Measurements from ENCODE around the gene IPP.

GRCh38 chr1:45686015-45686287 lies 64.5 kb downstream of the IPP start:
- TF ChIP-seq SUZ12 (IDR thresholded peaks at IDR 0.05) (no peak), SP1 (IDR thresholded peaks at IDR 0.05) (no peak), FOXA1 (IDR thresholded peaks at IDR 0.05) (no peak), ZNF384 (IDR thresholded peaks at IDR 0.05) (no peak), LEF1 (IDR thresholded peaks at IDR 0.05; ENCODE audit: borderline replicate concordance) (no peak), FOXK2 (IDR thresholded peaks at IDR 0.05) (no peak), L3MBTL2 (conservative IDR thresholded peaks at IDR 0.05) (no peak), TARDBP (IDR thresholded peaks at IDR 0.05) (no peak), CTBP1 (IDR thresholded peaks at IDR 0.05; ENCODE audit: borderline replicate concordance) (no peak), NFRKB (IDR thresholded peaks at IDR 0.05) (no peak), FOXM1 (IDR thresholded peaks at IDR 0.05; ENCODE audit: borderline replicate concordance) (no peak), HDGF (IDR thresholded peaks at IDR 0.05; ENCODE audit: borderline replicate concordance) (no peak), ARNT (IDR thresholded peaks at IDR 0.05) (no peak), ELF4 (IDR thresholded peaks at IDR 0.05) (no peak)

Data from HEK293T (cell line).